ENCODE measurements around the gene FBXO17.

FBXO17 gene

DNA sequence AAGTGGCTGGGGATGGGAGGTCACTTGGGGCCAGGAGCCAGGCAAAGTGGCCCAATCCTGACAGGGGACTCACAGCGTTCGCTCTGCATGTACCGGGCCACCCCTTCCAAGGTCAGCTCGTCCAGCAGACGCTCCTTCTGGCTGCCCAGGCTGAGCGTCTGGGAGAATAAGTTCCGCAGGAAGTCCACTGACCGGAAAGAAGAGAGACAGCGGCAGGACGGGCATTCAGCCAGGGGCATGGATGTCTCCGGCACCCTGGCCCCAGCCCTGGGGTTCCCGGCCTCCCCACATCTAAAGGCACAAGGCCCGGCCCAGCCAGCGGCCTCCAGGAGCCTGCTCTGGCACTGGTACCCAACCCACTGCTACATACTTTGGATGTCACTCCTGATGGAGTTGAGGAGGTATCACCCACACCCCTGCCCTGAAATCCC lies 82.2 kb downstream of the FBXO17 start:
- H3K9me3 ChIP-seq (ENCODE audit: control insufficient read depth, insufficient read depth, low read length): no peaks in the 10 kb centered on the region
- no peaks in the 10 kb centered on the region for H3F3A ChIP-seq (ENCODE audit: control insufficient read depth, insufficient read depth)
- H3K27ac ChIP-seq (ENCODE audit: low read depth, low read length): no peak overlapping the region
- no peaks in the 10 kb centered on the region for H3K9me2 ChIP-seq (replicated peaks; ENCODE audit: control insufficient read depth, low read length)
- H3K36me3 ChIP-seq (ENCODE audit: control insufficient read depth, low read length): no peaks in the 10 kb centered on the region; the same call in 1 of the 2 replicates
- peaks cover 2% of the 10 kb centered on the region for H3K4me1 ChIP-seq (ENCODE audit: control insufficient read depth, low read length)
- no peak overlapping the region for H3K4me2 ChIP-seq (ENCODE audit: low read length)
- H4K20me1 ChIP-seq (ENCODE audit: control insufficient read depth, insufficient read depth, low read depth, low read length): no peaks in the 10 kb centered on the region
- H3K27me3 ChIP-seq (ENCODE audit: control insufficient read depth, low read length): no peaks in the 10 kb centered on the region
- TF ChIP-seq, protein P1, sequence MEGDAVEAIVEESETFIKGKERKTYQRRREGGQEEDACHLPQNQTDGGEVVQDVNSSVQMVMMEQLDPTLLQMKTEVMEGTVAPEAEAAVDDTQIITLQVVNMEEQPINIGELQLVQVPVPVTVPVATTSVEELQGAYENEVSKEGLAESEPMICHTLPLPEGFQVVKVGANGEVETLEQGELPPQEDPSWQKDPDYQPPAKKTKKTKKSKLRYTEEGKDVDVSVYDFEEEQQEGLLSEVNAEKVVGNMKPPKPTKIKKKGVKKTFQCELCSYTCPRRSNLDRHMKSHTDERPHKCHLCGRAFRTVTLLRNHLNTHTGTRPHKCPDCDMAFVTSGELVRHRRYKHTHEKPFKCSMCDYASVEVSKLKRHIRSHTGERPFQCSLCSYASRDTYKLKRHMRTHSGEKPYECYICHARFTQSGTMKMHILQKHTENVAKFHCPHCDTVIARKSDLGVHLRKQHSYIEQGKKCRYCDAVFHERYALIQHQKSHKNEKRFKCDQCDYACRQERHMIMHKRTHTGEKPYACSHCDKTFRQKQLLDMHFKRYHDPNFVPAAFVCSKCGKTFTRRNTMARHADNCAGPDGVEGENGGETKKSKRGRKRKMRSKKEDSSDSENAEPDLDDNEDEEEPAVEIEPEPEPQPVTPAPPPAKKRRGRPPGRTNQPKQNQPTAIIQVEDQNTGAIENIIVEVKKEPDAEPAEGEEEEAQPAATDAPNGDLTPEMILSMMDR (IDR thresholded peaks at IDR 0.05; ENCODE audit: low read depth, low read length, poor library complexity, severe bottlenecking): no peak
- TF ChIP-seq EZH2phosphoT487 (IDR thresholded peaks at IDR 0.05; ENCODE audit: borderline replicate concordance, low read length): no peak
- no peak overlapping the region for H3K4me3 ChIP-seq (ENCODE audit: low read length)
- H3K79me2 ChIP-seq (ENCODE audit: control insufficient read depth, low read length): no peaks in the 10 kb centered on the region

DNA sequence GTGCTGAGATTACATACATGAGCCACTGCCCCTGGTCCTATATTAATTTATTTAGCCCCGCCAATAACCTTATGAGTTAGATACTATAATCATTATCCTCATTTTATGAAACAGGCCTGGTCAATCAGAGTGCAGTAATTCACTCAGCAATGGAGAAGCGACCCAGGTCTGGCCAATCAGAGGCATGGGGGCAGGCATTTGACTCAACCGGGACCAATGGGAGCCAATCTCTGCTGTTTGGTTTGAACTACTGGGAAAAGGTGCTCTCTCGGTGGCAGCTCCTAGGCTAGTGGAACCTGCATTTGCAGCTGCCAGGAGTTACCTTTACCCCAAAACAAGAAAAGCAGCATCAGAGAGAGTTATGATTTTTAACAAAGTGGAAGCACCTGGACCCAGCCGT lies 82.7 kb downstream of the FBXO17 start:
- Histone ChIP-seq H3K4me3 (ENCODE audit: low read length) (no peak overlapping the region), H3F3A (ENCODE audit: control insufficient read depth, insufficient read depth) (no peaks in the 10 kb centered on the region), H3K9me3 (ENCODE audit: control insufficient read depth, insufficient read depth, low read length) (no peaks in the 10 kb centered on the region), H3K4me1 (ENCODE audit: control insufficient read depth, low read length) (no peaks in the 10 kb centered on the region), H3K36me3 (ENCODE audit: control insufficient read depth, low read length) (no peaks in the 10 kb centered on the region; the same call in 1 of the 2 replicates), H3K9me2 (replicated peaks; ENCODE audit: control insufficient read depth, low read length) (no peaks in the 10 kb centered on the region), H3K4me2 (ENCODE audit: low read length) (no peak overlapping the region), H4K20me1 (ENCODE audit: control insufficient read depth, insufficient read depth, low read depth, low read length) (no peaks in the 10 kb centered on the region), H3K79me2 (ENCODE audit: control insufficient read depth, low read length) (no peaks in the 10 kb centered on the region), H3K27me3 (ENCODE audit: control insufficient read depth, low read length) (no peaks in the 10 kb centered on the region), H3K27ac (ENCODE audit: low read depth, low read length) (no peak overlapping the region)
- TF ChIP-seq, protein P1 (IDR thresholded peaks at IDR 0.05; ENCODE audit: low read depth, low read length, poor library complexity, severe bottlenecking): no peak
- TF ChIP-seq EZH2phosphoT487 (IDR thresholded peaks at IDR 0.05; ENCODE audit: borderline replicate concordance, low read length): no peak

DNA sequence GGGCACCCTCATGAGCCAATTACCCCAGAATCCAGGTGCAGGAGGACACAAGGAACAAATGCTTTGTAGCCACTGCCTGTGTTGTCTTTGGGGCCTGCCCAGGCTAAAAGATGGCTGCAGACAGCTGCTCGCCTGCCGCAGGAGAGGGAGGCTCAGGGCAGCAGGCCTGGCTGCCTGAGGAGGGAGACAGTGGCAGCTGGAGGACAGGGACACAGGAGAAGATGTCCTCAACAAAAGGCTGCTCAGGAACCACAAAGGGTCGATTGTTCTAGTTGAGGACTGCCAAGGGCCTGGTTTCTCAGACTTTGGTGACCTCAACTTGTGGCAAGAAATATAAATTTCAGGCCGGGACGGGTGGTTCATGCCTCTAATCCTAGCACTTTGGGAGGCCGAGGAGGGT lies 83.8 kb downstream of the FBXO17 start:
- TF ChIP-seq, protein P1 (IDR thresholded peaks at IDR 0.05; ENCODE audit: low read depth, low read length, poor library complexity, severe bottlenecking): no peak
- TF ChIP-seq EZH2phosphoT487 (IDR thresholded peaks at IDR 0.05; ENCODE audit: borderline replicate concordance, low read length): no peak
- Histone ChIP-seq H4K20me1 (ENCODE audit: control insufficient read depth, insufficient read depth, low read depth, low read length) (no peaks in the 10 kb centered on the region), H3K9me3 (ENCODE audit: control insufficient read depth, insufficient read depth, low read length) (no peaks in the 10 kb centered on the region), H3K36me3 (ENCODE audit: control insufficient read depth, low read length) (no peaks in the 10 kb centered on the region; the same call in 1 of the 2 replicates), H3K4me3 (ENCODE audit: low read length) (no peak overlapping the region), H3K9me2 (replicated peaks; ENCODE audit: control insufficient read depth, low read length) (no peaks in the 10 kb centered on the region), H3K4me2 (ENCODE audit: low read length) (no peak overlapping the region), H3F3A (ENCODE audit: control insufficient read depth, insufficient read depth) (no peaks in the 10 kb centered on the region), H3K4me1 (ENCODE audit: control insufficient read depth, low read length) (no peaks in the 10 kb centered on the region), H3K27ac (ENCODE audit: low read depth, low read length) (no peak overlapping the region), H3K79me2 (ENCODE audit: control insufficient read depth, low read length) (no peaks in the 10 kb centered on the region), H3K27me3 (ENCODE audit: control insufficient read depth, low read length) (no peaks in the 10 kb centered on the region)
